GM21423 (cell line): ENCODE data around the gene VAMP2.
"Not testable (repeated sequence)": the region's sequence is repeated elsewhere in the genome, so short reads cannot be mapped to it uniquely, and the experiment has no call there.

ENCODE experiments used
- ATAC-seq: cut with Tn5 transposase; IDR thresholded peaks from one replicate; pipeline ENCODE4 v1.9.1; 2021; ENCODE audit warnings: mild to moderate bottlenecking, moderate library complexity; ENCODE audit not compliant: unreplicated experiment

Gene VAMP2

GRCh38 chr17:8176197-8176940 lies 13.6 kb upstream of the VAMP2 start, which contains the start of gene TMEM107:
TMEM107 (minus strand) TSS chr17:8176380; CDS start chr17:8176286, 94 bp downstream.
- peak; percentile 39 for ATAC-seq

GRCh38 chr17:8175795-8176196 lies 13.0 kb upstream of the VAMP2 start:
- ATAC-seq: peak; percentile 1

- ATAC-seq: no peak
These were observed 11.1 kb upstream of the VAMP2 start for GRCh38 chr17:8173871-8174322.

GRCh38 chr17:8173056-8173870 lies 10.5 kb upstream of the VAMP2 start:
- ATAC-seq: peak; percentile 73

- ATAC-seq: not testable (repeated sequence)
These were observed 7.4 kb upstream of the VAMP2 start for GRCh38 chr17:8170186-8170585.

GRCh38 chr17:8167526-8167925 lies 4.8 kb upstream of the VAMP2 start:
- no peak for ATAC-seq

- no peak for ATAC-seq
These were observed 4.0 kb upstream of the VAMP2 start for GRCh38 chr17:8166731-8167130.

GRCh38 chr17:8164815-8165131 lies 2.0 kb upstream of the VAMP2 start:
- ATAC-seq: no peak

GRCh38 chr17:8163978-8164814 lies 1.4 kb upstream of the VAMP2 start:
- no peak for ATAC-seq

GRCh38 chr17:8162997-8163977 lies 539 bp upstream of the VAMP2 start:
- ATAC-seq: no peak

GRCh38 chr17:8161289-8162232 lies 1.2 kb downstream of the VAMP2 start:
- ATAC-seq: no peak

- ATAC-seq: no peak
These were observed 2.0 kb downstream of the VAMP2 start for GRCh38 chr17:8160741-8161221.

- no peak for ATAC-seq
These were observed 2.5 kb downstream of the VAMP2 start for GRCh38 chr17:8160224-8160577.

- ATAC-seq: no peak
These were observed 3.1 kb downstream of the VAMP2 start for GRCh38 chr17:8159459-8160223.

GRCh38 chr17:8159032-8159400 lies 3.7 kb downstream of the VAMP2 start:
- no peak for ATAC-seq

GRCh38 chr17:8158267-8159031 lies 4.3 kb downstream of the VAMP2 start:
- no peak for ATAC-seq

GRCh38 chr17:8156246-8156992 lies 6.3 kb downstream of the VAMP2 start:
- ATAC-seq: peak; percentile 73
